Keratinocyte (primary cell): ENCODE results near the gene CCNK. TPM values are rescaled to one million over a fixed set of nuclear protein-coding genes. Genes with fewer than 3 reads are reported as not detected.

Experiments
- DNase-seq: peaks from one replicate; pipeline ENCODE4 v3.0.0-alpha.2; 2011; ENCODE audit warnings: low read depth, missing footprints, low spot score
- FAIRE-seq: peaks from 2 replicates; lab custom pipeline; 2011; peaks lifted over from hg19 to GRCh38; lab: Jason Lieb, UNC
- H2AFZ ChIP-seq: 2 replicates; pipeline ENCODE4 v1.6.0; 2012; ENCODE audit warnings: low read length, control low read depth, inconsistent platforms; ENCODE audit not compliant: control insufficient read depth
- H3K27ac ChIP-seq: 2 replicates; pipeline ENCODE4 v1.5.1; 2011; ENCODE audit warnings: low read length; ENCODE audit not compliant: control insufficient read depth, insufficient read depth
- H3K27me3 ChIP-seq: 3 replicates; pipeline ENCODE4 v1.6.0; 2011; ENCODE audit warnings: low read length; ENCODE audit not compliant: control insufficient read depth, insufficient read depth; ENCODE audit errors: extremely low read depth
- H3K36me3 ChIP-seq, 2 experiments: 2 replicates in 1 of 2; 3 replicates in 1 of 2; pipeline ENCODE4 v1.5.1; 2011; ENCODE audit warnings: low read length in 2 of 2, mild to moderate bottlenecking in 1 of 2; ENCODE audit not compliant: control insufficient read depth in 2 of 2, insufficient read depth in 2 of 2; ENCODE audit errors: extremely low read depth in 1 of 2
- H3K4me1 ChIP-seq: 3 replicates; pipeline ENCODE4 v1.5.1; 2011; ENCODE audit warnings: low read length; ENCODE audit not compliant: control insufficient read depth, insufficient read depth; ENCODE audit errors: extremely low read depth
- H3K4me2 ChIP-seq: 3 replicates; pipeline ENCODE4 v1.6.0; 2011; ENCODE audit warnings: low read depth, low read length; ENCODE audit not compliant: control insufficient read depth, insufficient read depth; ENCODE audit errors: extremely low read depth
- H3K4me3 ChIP-seq, 3 experiments: fragments of 200-600 bp in 1 of 3; sonication (generic) in 1 of 3; 2 replicates in 2 of 3; 3 replicates in 1 of 3; pipeline ENCODE4 v1.5.1; 2011 to 2016; ENCODE audit warnings: low read length in 3 of 3, mild to moderate bottlenecking in 3 of 3, control low read depth in 2 of 3, inconsistent platforms in 1 of 3, low read depth in 1 of 3, mixed read lengths in 1 of 3, mixed run types in 1 of 3, moderate library complexity in 1 of 3; ENCODE audit not compliant: control insufficient read depth in 2 of 3, insufficient read depth in 2 of 3; ENCODE audit errors: extremely low read depth in 1 of 3
- H3K79me2 ChIP-seq: 2 replicates; pipeline ENCODE4 v1.6.0; 2012; ENCODE audit warnings: low read length; ENCODE audit not compliant: control insufficient read depth, insufficient read depth
- H3K9ac ChIP-seq: 3 replicates; pipeline ENCODE4 v1.6.0; 2011; ENCODE audit warnings: low read length; ENCODE audit not compliant: control insufficient read depth, insufficient read depth; ENCODE audit errors: extremely low read depth
- H3K9me1 ChIP-seq: 3 replicates; pipeline ENCODE4 v1.6.0; 2011; ENCODE audit warnings: low read length; ENCODE audit not compliant: control insufficient read depth, insufficient read depth; ENCODE audit errors: extremely low read depth
- H3K9me3 ChIP-seq: 2 replicates; pipeline ENCODE4 v1.5.1; 2012; ENCODE audit warnings: low read depth, low read length; ENCODE audit not compliant: control insufficient read depth
- H4K20me1 ChIP-seq: 3 replicates; pipeline ENCODE4 v1.6.0; 2011; ENCODE audit warnings: low read length; ENCODE audit not compliant: control insufficient read depth, insufficient read depth; ENCODE audit errors: extremely low read depth
- EZH2 ChIP-seq: IDR thresholded peaks from one replicate; pipeline ENCODE4 v1.6.1; 2012; ENCODE audit warnings: inconsistent platforms, mild to moderate bottlenecking, low read length, moderate library complexity
- dilution Hi-C: fragments of 300-500 bp; cut with MboI; formaldehyde crosslinking; loops from one replicate; pipeline ENCODE4 v1.7.0; 2020; ENCODE audit warnings: low sequenced_read_pairs; ENCODE audit not compliant: extremely low pct_ligation_motif_present
- polyA plus RNA-seq, 5 experiments: library from polyadenylated mRNA; depleted of rRNA in 3 of 5; stranded (reverse) in 3 of 5; stranded (forward) in 1 of 5; unstranded in 1 of 5; fragments of >200 nt; gene quantifications; 1 replicate in 1 of 5; 2 replicates in 3 of 5; 3 replicates in 1 of 5; pipeline versions ENCODE4 v1.2.1 to v1.2.3, GENCODE V29; 2011 to 2012; ENCODE audit warnings: missing spikeins in 2 of 5, low read depth in 1 of 5, low replicate concordance in 1 of 5
- TF ChIP-seq, protein P1 (sequence below), 3 experiments: IDR thresholded peaks in 1 of 3; conservative IDR thresholded peaks in 1 of 3; optimal IDR thresholded peaks in 1 of 3; 2 replicates in 2 of 3; 3 replicates in 1 of 3; pipeline versions ENCODE3 to v1.5.1; 2011; ENCODE audit warnings: low read length in 3 of 3, mild to moderate bottlenecking in 3 of 3, moderate library complexity in 2 of 3, control low read depth in 1 of 3, inconsistent platforms in 1 of 3; ENCODE audit not compliant: insufficient read depth in 2 of 3; ENCODE audit errors: extremely low read depth in 1 of 3

The CCNK gene
- polyA plus RNA-seq, 1 donor (not counting 4 experiments of a cell fraction or from before 2014, with no cell fraction given): 12.8 TPM

DNA sequence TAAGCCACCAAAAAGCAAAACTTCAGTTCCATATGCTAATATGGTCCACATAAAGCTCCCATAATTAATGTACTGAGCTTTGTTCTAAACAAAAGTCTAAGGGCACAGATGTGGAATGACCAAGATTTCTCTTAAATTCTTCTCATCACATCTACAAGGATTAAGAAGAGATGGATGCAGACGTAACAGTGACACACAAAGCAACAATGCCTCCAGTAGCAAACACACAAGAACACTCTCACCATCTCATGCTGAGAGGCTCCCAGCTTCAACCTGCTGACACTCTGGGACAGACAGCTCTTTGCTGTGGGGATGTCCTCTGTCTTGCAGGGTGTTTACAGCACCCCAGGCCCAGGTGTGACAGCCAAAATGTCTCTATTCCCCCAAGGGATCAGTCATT, 48.7 kb upstream of the CCNK start:
- H3K4me2 ChIP-seq: no peak overlapping the region
- DNase-seq: no peak
- peaks cover 12 to 14% of the 10 kb centered on the region in 2 experiments for H3K36me3 ChIP-seq
- H3K9ac ChIP-seq: no peak overlapping the region
- FAIRE-seq: no peak
- H2AFZ ChIP-seq: no peak overlapping the region
- no peak overlapping the region for H3K27ac ChIP-seq
- H3K27me3 ChIP-seq: no peaks in the 10 kb centered on the region
- no peak for TF ChIP-seq EZH2
- TF ChIP-seq, protein P1, sequence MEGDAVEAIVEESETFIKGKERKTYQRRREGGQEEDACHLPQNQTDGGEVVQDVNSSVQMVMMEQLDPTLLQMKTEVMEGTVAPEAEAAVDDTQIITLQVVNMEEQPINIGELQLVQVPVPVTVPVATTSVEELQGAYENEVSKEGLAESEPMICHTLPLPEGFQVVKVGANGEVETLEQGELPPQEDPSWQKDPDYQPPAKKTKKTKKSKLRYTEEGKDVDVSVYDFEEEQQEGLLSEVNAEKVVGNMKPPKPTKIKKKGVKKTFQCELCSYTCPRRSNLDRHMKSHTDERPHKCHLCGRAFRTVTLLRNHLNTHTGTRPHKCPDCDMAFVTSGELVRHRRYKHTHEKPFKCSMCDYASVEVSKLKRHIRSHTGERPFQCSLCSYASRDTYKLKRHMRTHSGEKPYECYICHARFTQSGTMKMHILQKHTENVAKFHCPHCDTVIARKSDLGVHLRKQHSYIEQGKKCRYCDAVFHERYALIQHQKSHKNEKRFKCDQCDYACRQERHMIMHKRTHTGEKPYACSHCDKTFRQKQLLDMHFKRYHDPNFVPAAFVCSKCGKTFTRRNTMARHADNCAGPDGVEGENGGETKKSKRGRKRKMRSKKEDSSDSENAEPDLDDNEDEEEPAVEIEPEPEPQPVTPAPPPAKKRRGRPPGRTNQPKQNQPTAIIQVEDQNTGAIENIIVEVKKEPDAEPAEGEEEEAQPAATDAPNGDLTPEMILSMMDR (optimal IDR thresholded peaks at IDR 0.05 in 1 of 3, IDR thresholded peaks at IDR 0.05 in 1 of 3, conservative IDR thresholded peaks at IDR 0.05 in 1 of 3; ENCODE audit: extremely low read depth in 1 of 3, insufficient read depth in 2 of 3, low read length in 3 of 3): no peak
- H3K79me2 ChIP-seq: no peaks in the 10 kb centered on the region
- H4K20me1 ChIP-seq: peaks cover 2% of the 10 kb centered on the region
- H3K4me1 ChIP-seq: no peaks in the 10 kb centered on the region
- H3K9me1 ChIP-seq: no peaks in the 10 kb centered on the region
- H3K9me3 ChIP-seq: peaks cover 3% of the 10 kb centered on the region
- no peak overlapping the region for H3K4me3 ChIP-seq
- dilution Hi-C loops: no loop called here

DNA sequence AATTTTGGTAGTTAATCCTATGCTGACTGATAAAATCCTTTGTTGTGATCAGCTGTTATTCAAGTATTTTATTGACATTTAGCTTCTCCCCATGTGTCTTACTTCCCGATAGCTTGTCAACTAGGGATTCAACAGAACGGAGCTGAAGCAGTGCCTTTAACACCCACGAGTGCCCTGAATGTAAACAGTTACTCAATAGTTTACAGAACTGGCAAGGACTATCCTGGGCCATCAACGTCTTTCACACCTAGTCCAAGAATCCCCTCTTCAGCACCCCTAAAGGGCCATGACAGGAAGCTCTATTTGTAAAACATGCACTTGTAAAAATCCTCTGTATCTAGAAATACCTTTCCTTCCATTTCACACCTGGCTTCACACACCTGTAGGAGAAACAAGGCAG, 45.9 kb upstream of the CCNK start:
- DNase-seq (no peak), FAIRE-seq (no peak)
- no peak overlapping the region for H3K4me3 ChIP-seq
- H3K9ac ChIP-seq: no peak overlapping the region
- TF ChIP-seq EZH2: no peak
- TF ChIP-seq, protein P1 (optimal IDR thresholded peaks at IDR 0.05 in 1 of 3, IDR thresholded peaks at IDR 0.05 in 1 of 3, conservative IDR thresholded peaks at IDR 0.05 in 1 of 3; ENCODE audit: extremely low read depth in 1 of 3, insufficient read depth in 2 of 3, low read length in 3 of 3): no peak
- no peaks in the 10 kb centered on the region for H3K79me2 ChIP-seq
- H3K27me3 ChIP-seq: no peaks in the 10 kb centered on the region
- dilution Hi-C loops: no loop called here
- H3K4me1 ChIP-seq: no peaks in the 10 kb centered on the region
- H3K36me3 ChIP-seq: peaks cover 12 to 15% of the 10 kb centered on the region in 2 experiments
- H3K9me3 ChIP-seq: no peaks in the 10 kb centered on the region
- no peak overlapping the region for H3K4me2 ChIP-seq
- H2AFZ ChIP-seq: no peak overlapping the region
- no peak overlapping the region for H3K27ac ChIP-seq
- peaks cover 5% of the 10 kb centered on the region for H4K20me1 ChIP-seq
- no peaks in the 10 kb centered on the region for H3K9me1 ChIP-seq
